SU-DHL-6 (cell line): ENCODE data around the gene SPACA9.

Experiments used
- EZH2phosphoT487 ChIP-seq: fragments of 200-600 bp; sonication (generic), shearing (Covaris generic); conservative IDR thresholded peaks from 2 replicates; pipeline ENCODE4 v1.6.1; 2018; ENCODE audit warnings: mild to moderate bottlenecking, antibody characterized with exemption, low read length, moderate library complexity, mixed read lengths
- TF ChIP-seq, protein P1 (sequence below): fragments of 200-600 bp; sonication (generic); IDR thresholded peaks from one replicate; pipeline ENCODE4 v1.5.1; 2017; ENCODE audit warnings: antibody characterized with exemption, mild to moderate bottlenecking, low read length, moderate library complexity; ENCODE audit not compliant: insufficient read depth, poor library complexity, severe bottlenecking

DNA sequence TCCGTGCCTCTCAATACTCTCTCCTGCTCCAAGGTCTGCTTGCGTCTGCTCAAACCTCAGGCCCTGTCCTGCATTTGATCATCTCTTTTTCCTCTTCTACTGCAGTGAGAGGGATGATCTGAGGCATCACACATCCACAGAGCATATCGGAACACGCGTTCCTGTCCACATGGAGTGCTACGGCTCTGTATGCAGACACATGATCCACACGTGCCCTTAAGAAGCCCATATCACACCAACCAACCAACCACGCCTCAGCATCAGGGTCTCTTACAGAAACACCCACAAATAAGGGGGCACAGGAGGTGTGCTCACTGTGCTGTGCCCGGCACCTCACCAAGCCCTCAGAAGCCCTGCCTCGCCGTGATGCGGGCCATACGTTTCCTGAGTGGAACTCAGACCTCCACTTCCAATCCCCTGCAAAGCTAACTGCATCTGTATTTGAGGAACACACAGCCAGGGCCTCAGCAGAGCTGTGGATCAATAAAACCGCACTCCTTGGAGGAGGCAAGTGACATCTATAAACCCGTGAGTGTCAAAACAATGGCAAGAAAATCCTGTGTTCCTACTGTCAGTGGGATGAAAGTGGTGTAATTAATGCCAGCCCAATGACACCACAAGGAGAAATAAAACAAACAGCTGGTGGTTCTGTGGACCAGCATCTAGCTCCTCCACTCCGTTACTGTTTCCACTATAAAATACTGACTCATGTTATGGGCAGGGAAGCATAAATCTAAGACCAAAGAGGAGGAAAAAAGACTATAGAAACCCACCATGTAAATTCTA is 41.0 kb upstream of the SPACA9 start:
- TF ChIP-seq, protein P1, sequence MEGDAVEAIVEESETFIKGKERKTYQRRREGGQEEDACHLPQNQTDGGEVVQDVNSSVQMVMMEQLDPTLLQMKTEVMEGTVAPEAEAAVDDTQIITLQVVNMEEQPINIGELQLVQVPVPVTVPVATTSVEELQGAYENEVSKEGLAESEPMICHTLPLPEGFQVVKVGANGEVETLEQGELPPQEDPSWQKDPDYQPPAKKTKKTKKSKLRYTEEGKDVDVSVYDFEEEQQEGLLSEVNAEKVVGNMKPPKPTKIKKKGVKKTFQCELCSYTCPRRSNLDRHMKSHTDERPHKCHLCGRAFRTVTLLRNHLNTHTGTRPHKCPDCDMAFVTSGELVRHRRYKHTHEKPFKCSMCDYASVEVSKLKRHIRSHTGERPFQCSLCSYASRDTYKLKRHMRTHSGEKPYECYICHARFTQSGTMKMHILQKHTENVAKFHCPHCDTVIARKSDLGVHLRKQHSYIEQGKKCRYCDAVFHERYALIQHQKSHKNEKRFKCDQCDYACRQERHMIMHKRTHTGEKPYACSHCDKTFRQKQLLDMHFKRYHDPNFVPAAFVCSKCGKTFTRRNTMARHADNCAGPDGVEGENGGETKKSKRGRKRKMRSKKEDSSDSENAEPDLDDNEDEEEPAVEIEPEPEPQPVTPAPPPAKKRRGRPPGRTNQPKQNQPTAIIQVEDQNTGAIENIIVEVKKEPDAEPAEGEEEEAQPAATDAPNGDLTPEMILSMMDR: no peak
- no peak for TF ChIP-seq EZH2phosphoT487
